Vagina (tissue), 2 donors: ENCODE data around the gene JPH2. TPM values are rescaled to one million over a fixed set of nuclear protein-coding genes. Genes with fewer than 3 reads are reported as not detected.

Experiments
- DNase-seq, 2 donors: peaks; one replicate each; pipeline ENCODE4 v3.0.0-alpha.2; 2017; ENCODE audit errors: extremely low spot score in 2 of 2
- H3K27ac ChIP-seq: fragments of 200-600 bp; sonication (generic); one replicate; pipeline ENCODE4 v1.5.1; 2019
- H3K27me3 ChIP-seq: fragments of 200-600 bp; sonication (generic); one replicate; pipeline ENCODE4 v1.5.1; 2019
- H3K36me3 ChIP-seq, 2 donors: fragments of 200-600 bp; sonication (generic); one replicate each; pipeline ENCODE4 v1.5.1; 2017 to 2019
- H3K4me1 ChIP-seq: fragments of 200-600 bp; sonication (generic); one replicate; pipeline ENCODE4 v1.5.1; 2019
- H3K4me3 ChIP-seq, 2 donors: fragments of 200-600 bp; sonication (generic); 1 replicate in 1 of 2; 2 replicates in 1 of 2; pipeline ENCODE4 v1.5.1; 2016 to 2019
- H3K9me3 ChIP-seq: fragments of 200-600 bp; sonication (generic); one replicate; pipeline ENCODE4 v1.5.1; 2019
- CTCF ChIP-seq, 3 experiments: fragments of 450-650 bp in 2 of 3; fragments of 200-600 bp in 1 of 3; sonication (generic) in 1 of 3; IDR thresholded peaks; one replicate each; pipeline ENCODE4 v1.5.1; 2017 to 2019; ENCODE audit warnings: antibody characterized with exemption in 3 of 3, mild to moderate bottlenecking in 2 of 3, moderate library complexity in 2 of 3
- POLR2A ChIP-seq, 2 donors: fragments of 450-650 bp; IDR thresholded peaks; one replicate each; pipeline ENCODE4 v1.6.1; 2017; ENCODE audit warnings: antibody characterized with exemption in 2 of 2, mild to moderate bottlenecking in 2 of 2, moderate library complexity in 2 of 2
- POLR2AphosphoS5 ChIP-seq, 2 donors: sonication (generic); formaldehyde crosslinking; IDR thresholded peaks; one replicate each; pipeline ENCODE4 v1.9.0; 2017; ENCODE audit warnings: antibody characterized with exemption in 2 of 2, mild to moderate bottlenecking in 2 of 2, low read depth in 1 of 2; ENCODE audit not compliant: insufficient read depth in 1 of 2
- intact Hi-C: fragments of 100-400 bp; cut with DNase I; formaldehyde crosslinking; loops from one replicate; pipeline ENCODE4 v1.15.1; 2023
- total RNA-seq: library from RNA; depleted of rRNA; stranded (reverse); fragments of >200 nt; gene quantifications from one replicate; pipeline ENCODE4 v1.2.3, GENCODE V29; 2016

JPH2 gene
- total RNA-seq, 1 donor from 2014 or later, result 13.8 TPM

- Histone ChIP-seq H3K27me3 (no peaks in the 10 kb centered on the region), H3K9me3 (no peaks in the 10 kb centered on the region), H3K27ac (no peak overlapping the region), H3K4me1 (no peaks in the 10 kb centered on the region), H3K36me3 (no peaks in the 10 kb centered on the region), H3K4me3 (no peak overlapping the region)
- no peak for DNase-seq
- intact Hi-C loops, result no loop called here
- TF ChIP-seq CTCF (IDR thresholded peaks at IDR 0.05) (no peak), POLR2AphosphoS5 (IDR thresholded peaks at IDR 0.05; ENCODE audit: insufficient read depth in 1 of 2, low read depth in 1 of 2) (no peak), POLR2A (IDR thresholded peaks at IDR 0.05) (no peak)
These were observed 44.6 kb downstream of the JPH2 start for GRCh38 chr20:44142413-44142812.

GRCh38 chr20:44141873-44142272 is 45.1 kb downstream of the JPH2 start:
- TF ChIP-seq POLR2AphosphoS5 (IDR thresholded peaks at IDR 0.05; ENCODE audit: insufficient read depth in 1 of 2, low read depth in 1 of 2), result no peak
- no peak for TF ChIP-seq POLR2A (IDR thresholded peaks at IDR 0.05)
- no peak for TF ChIP-seq CTCF (IDR thresholded peaks at IDR 0.05)
- H3K27ac ChIP-seq, result no peak overlapping the region
- no peaks in the 10 kb centered on the region for H3K36me3 ChIP-seq
- H3K27me3 ChIP-seq, result no peaks in the 10 kb centered on the region
- DNase-seq, result no peak
- H3K9me3 ChIP-seq, result no peaks in the 10 kb centered on the region
- intact Hi-C loops, result no loop called here
- no peaks in the 10 kb centered on the region for H3K4me1 ChIP-seq
- H3K4me3 ChIP-seq, result no peak overlapping the region

- no peaks in the 10 kb centered on the region for H3K36me3 ChIP-seq
- no peaks in the 10 kb centered on the region for H3K9me3 ChIP-seq
- H3K27me3 ChIP-seq, result no peaks in the 10 kb centered on the region
- intact Hi-C loops, result no loop called here
- TF ChIP-seq CTCF (IDR thresholded peaks at IDR 0.05), result no peak
- TF ChIP-seq POLR2AphosphoS5 (IDR thresholded peaks at IDR 0.05; ENCODE audit: insufficient read depth in 1 of 2, low read depth in 1 of 2), result no peak
- no peak for TF ChIP-seq POLR2A (IDR thresholded peaks at IDR 0.05)
- DNase-seq, result no peak
- H3K27ac ChIP-seq, result peak overlapping the region; percentile 28
- H3K4me3 ChIP-seq, result no peak overlapping the region
- no peaks in the 10 kb centered on the region for H3K4me1 ChIP-seq
These were observed 48.1 kb downstream of the JPH2 start for GRCh38 chr20:44138867-44139266.

GRCh38 chr20:44137266-44137801 is 49.7 kb downstream of the JPH2 start:
- H3K9me3 ChIP-seq, result no peaks in the 10 kb centered on the region
- H3K27me3 ChIP-seq, result no peaks in the 10 kb centered on the region
- peak overlapping the region; percentile 3 for H3K27ac ChIP-seq
- intact Hi-C loops, result no loop called here
- H3K4me3 ChIP-seq, result no peak overlapping the region
- DNase-seq, result no peak
- no peaks in the 10 kb centered on the region for H3K36me3 ChIP-seq
- H3K4me1 ChIP-seq, result no peaks in the 10 kb centered on the region
- TF ChIP-seq POLR2A (IDR thresholded peaks at IDR 0.05) (no peak), CTCF (IDR thresholded peaks at IDR 0.05) (no peak), POLR2AphosphoS5 (IDR thresholded peaks at IDR 0.05; ENCODE audit: insufficient read depth in 1 of 2, low read depth in 1 of 2) (peak in 1 of 2 donors; percentile 69)

- Histone ChIP-seq H3K4me1 (no peaks in the 10 kb centered on the region), H3K4me3 (no peak overlapping the region), H3K27ac (no peak overlapping the region), H3K27me3 (no peaks in the 10 kb centered on the region), H3K36me3 (no peaks in the 10 kb centered on the region), H3K9me3 (no peaks in the 10 kb centered on the region)
- DNase-seq, result no peak
- TF ChIP-seq POLR2A (IDR thresholded peaks at IDR 0.05) (no peak), POLR2AphosphoS5 (IDR thresholded peaks at IDR 0.05; ENCODE audit: insufficient read depth in 1 of 2, low read depth in 1 of 2) (no peak), CTCF (IDR thresholded peaks at IDR 0.05) (no peak)
- intact Hi-C loops, result no loop called here
These were observed 50.3 kb downstream of the JPH2 start for GRCh38 chr20:44136579-44137265.
